Caco-2 (cell line): ENCODE measurements around the gene MYO16. TPM values are rescaled to one million over a fixed set of nuclear protein-coding genes. Genes with fewer than 3 reads are reported as not detected.

ENCODE experiments used
- BruUV-seq: library from RNA; stranded (reverse); fragments of 400-500 nt; replicated peaks from 2 replicates; lab custom pipeline; 2021; lab: Mats Ljungman, UMichigan
- CTCF ChIA-PET: fragments of 300-600 bp; sonication (Branson Sonifier 250); formaldehyde crosslinking; loops from one replicate; lab custom pipeline; 2022; ENCODE audit warnings: antibody characterized with exemption; lab: Charles Lee
- POLR2A ChIA-PET: fragments of 300-600 bp; sonication (Branson Sonifier 250); formaldehyde crosslinking; loops from one replicate; lab custom pipeline; 2022; ENCODE audit warnings: antibody characterized with exemption; lab: Charles Lee
- DNase-seq, 2 experiments: peaks; one replicate each; pipeline versions ENCODE4 v3.0.0 to v3.0.0-alpha.2; 2020 to 2022
- H3K27me3 ChIP-seq: replicated peaks from 2 replicates; pipeline ENCODE4 v1.6.0; 2011; ENCODE audit warnings: low read length; ENCODE audit not compliant: control insufficient read depth, insufficient read depth
- H3K36me3 ChIP-seq: 2 replicates; pipeline ENCODE4 v1.5.1; 2011; ENCODE audit warnings: low read length; ENCODE audit not compliant: control insufficient read depth, insufficient read depth
- H3K4me1 ChIP-seq: fragments of 250-450 bp; sonication (Bioruptor Pico); 2 replicates; pipeline ENCODE4 v1.5.1; 2020; ENCODE audit warnings: mild to moderate bottlenecking
- H3K4me3 ChIP-seq: 2 replicates; pipeline ENCODE4 v1.5.1; 2011; ENCODE audit warnings: low read depth, mild to moderate bottlenecking, control low read depth, low read length
- H3K9me3 ChIP-seq: fragments of 250-450 bp; sonication (Bioruptor Pico); 2 replicates; pipeline ENCODE4 v1.5.1; 2020; ENCODE audit warnings: mild to moderate bottlenecking, moderate library complexity
- H3K27ac Mint-ChIP-seq: one replicate; pipeline ENCODE4 v1.8.0; 2022; ENCODE audit warnings: mixed read lengths; ENCODE audit not compliant: unreplicated experiment
- H3K27me3 Mint-ChIP-seq: one replicate; pipeline ENCODE4 v1.8.0; 2022; ENCODE audit warnings: mixed read lengths; ENCODE audit not compliant: insufficient read depth, unreplicated experiment
- H3K36me3 Mint-ChIP-seq: one replicate; pipeline ENCODE4 v1.8.0; 2022; ENCODE audit warnings: mild to moderate bottlenecking, mixed read lengths; ENCODE audit not compliant: insufficient read depth, unreplicated experiment
- H3K4me1 Mint-ChIP-seq: one replicate; pipeline ENCODE4 v1.8.0; 2022; ENCODE audit warnings: low read depth, mixed read lengths; ENCODE audit not compliant: unreplicated experiment
- H3K4me3 Mint-ChIP-seq: one replicate; pipeline ENCODE4 v1.8.0; 2022; ENCODE audit warnings: mild to moderate bottlenecking, moderate library complexity, mixed read lengths; ENCODE audit not compliant: unreplicated experiment
- H3K9me3 Mint-ChIP-seq: one replicate; pipeline ENCODE4 v1.8.0; 2022; ENCODE audit warnings: mixed read lengths; ENCODE audit not compliant: unreplicated experiment
- intact Hi-C: fragments of 100-400 bp; cut with micrococcal nuclease; formaldehyde crosslinking; loops from one replicate; pipeline ENCODE4 v1.10.0; 2022; ENCODE audit not compliant: unreplicated experiment
- total RNA-seq: library from RNA; stranded (reverse); gene quantifications from 2 replicates; pipeline ENCODE4 v1.2.3, GENCODE V29; 2022
- TF ChIP-seq, protein P1 (sequence below), 2 experiments: fragments of 200-600 bp in 1 of 2; IDR thresholded peaks; 1 replicate in 1 of 2; 2 replicates in 1 of 2; pipeline versions ENCODE4 v1.5.1 to v1.8.0; 2011 to 2022; ENCODE audit warnings: antibody characterized with exemption in 1 of 2, control low read depth in 1 of 2, inconsistent platforms in 1 of 2, low read depth in 1 of 2, low read length in 1 of 2, mild to moderate bottlenecking in 1 of 2, moderate library complexity in 1 of 2; ENCODE audit not compliant: insufficient read depth in 1 of 2, severe bottlenecking in 1 of 2, unreplicated experiment in 1 of 2

The MYO16 gene
- total RNA-seq, 1 experiment from 2014 or later = not detected

DNA sequence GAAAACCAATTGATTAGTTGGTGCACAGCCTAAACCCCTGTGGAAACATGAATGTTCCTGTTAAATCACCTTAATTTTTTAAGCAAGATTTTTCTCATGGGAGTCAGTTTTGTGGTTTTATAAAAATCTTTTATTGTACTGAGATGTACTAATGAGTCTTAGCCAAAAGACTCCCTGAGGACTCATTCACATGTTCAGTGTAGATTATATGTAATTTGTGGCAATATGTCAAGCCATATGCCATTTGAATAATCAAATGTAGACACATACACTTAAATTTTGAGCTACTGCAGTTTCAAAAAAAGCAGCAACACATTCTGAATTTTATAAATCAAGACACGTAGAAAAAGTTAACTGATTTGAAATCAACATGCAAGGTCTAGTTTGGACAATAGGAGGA lies 395.2 kb downstream of the MYO16 start:
- DNase-seq = no peak
- POLR2A ChIA-PET = no interaction called here
- no peaks in the 10 kb centered on the region for H3K36me3 Mint-ChIP-seq
- TF ChIP-seq, protein P1, sequence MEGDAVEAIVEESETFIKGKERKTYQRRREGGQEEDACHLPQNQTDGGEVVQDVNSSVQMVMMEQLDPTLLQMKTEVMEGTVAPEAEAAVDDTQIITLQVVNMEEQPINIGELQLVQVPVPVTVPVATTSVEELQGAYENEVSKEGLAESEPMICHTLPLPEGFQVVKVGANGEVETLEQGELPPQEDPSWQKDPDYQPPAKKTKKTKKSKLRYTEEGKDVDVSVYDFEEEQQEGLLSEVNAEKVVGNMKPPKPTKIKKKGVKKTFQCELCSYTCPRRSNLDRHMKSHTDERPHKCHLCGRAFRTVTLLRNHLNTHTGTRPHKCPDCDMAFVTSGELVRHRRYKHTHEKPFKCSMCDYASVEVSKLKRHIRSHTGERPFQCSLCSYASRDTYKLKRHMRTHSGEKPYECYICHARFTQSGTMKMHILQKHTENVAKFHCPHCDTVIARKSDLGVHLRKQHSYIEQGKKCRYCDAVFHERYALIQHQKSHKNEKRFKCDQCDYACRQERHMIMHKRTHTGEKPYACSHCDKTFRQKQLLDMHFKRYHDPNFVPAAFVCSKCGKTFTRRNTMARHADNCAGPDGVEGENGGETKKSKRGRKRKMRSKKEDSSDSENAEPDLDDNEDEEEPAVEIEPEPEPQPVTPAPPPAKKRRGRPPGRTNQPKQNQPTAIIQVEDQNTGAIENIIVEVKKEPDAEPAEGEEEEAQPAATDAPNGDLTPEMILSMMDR (IDR thresholded peaks at IDR 0.05; ENCODE audit: insufficient read depth in 1 of 2, low read depth in 1 of 2, low read length in 1 of 2, severe bottlenecking in 1 of 2, unreplicated experiment in 1 of 2) = no peak
- Histone ChIP-seq H3K4me3 (no peak overlapping the region), H3K36me3 (no peaks in the 10 kb centered on the region), H3K27me3 (no peaks in the 10 kb centered on the region), H3K9me3 (no peaks in the 10 kb centered on the region), H3K4me1 (no peaks in the 10 kb centered on the region)
- H3K4me1 Mint-ChIP-seq = no peaks in the 10 kb centered on the region
- H3K27me3 Mint-ChIP-seq = peaks cover 4% of the 10 kb centered on the region
- H3K4me3 Mint-ChIP-seq = no peak overlapping the region
- no peaks in the 10 kb centered on the region for H3K9me3 Mint-ChIP-seq
- CTCF ChIA-PET = no interaction called here
- intact Hi-C loops = no loop called here
- no TSS peak for BruUV-seq
- no peak overlapping the region for H3K27ac Mint-ChIP-seq

DNA sequence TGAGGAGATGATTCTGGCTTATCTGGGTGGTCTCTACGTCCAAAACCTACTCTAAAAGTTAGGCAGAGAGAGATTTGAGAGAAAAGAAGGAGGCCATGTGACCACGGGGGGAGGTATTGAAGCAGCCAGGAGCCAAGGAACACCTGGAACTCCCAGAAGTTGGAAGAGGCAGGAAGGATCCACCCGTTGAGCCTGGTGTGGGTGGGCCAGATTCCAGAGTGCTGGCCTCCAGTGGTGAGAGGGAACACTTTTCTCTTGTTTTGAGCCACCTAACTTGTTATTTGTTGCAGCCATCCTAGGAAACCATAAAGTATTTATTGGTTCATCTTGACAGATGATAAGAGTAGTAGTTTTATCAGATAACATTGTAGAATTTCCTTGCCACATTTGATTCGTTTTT lies 396.9 kb downstream of the MYO16 start:
- CTCF ChIA-PET = no interaction called here
- Histone ChIP-seq H3K4me1 (no peaks in the 10 kb centered on the region), H3K27me3 (no peaks in the 10 kb centered on the region), H3K36me3 (no peaks in the 10 kb centered on the region), H3K4me3 (no peak overlapping the region), H3K9me3 (no peaks in the 10 kb centered on the region; the same call in 1 of the 2 replicates)
- H3K9me3 Mint-ChIP-seq = no peaks in the 10 kb centered on the region
- TF ChIP-seq, protein P1 (IDR thresholded peaks at IDR 0.05; ENCODE audit: insufficient read depth in 1 of 2, low read depth in 1 of 2, low read length in 1 of 2, severe bottlenecking in 1 of 2, unreplicated experiment in 1 of 2) = no peak
- H3K4me3 Mint-ChIP-seq = no peak overlapping the region
- POLR2A ChIA-PET = no interaction called here
- no peak overlapping the region for H3K27ac Mint-ChIP-seq
- no TSS peak for BruUV-seq
- DNase-seq = peak in 1 of 2 experiments; percentile 6
- peaks cover 6% of the 10 kb centered on the region for H3K27me3 Mint-ChIP-seq
- H3K4me1 Mint-ChIP-seq = no peaks in the 10 kb centered on the region
- intact Hi-C loops = no loop called here
- no peaks in the 10 kb centered on the region for H3K36me3 Mint-ChIP-seq

DNA sequence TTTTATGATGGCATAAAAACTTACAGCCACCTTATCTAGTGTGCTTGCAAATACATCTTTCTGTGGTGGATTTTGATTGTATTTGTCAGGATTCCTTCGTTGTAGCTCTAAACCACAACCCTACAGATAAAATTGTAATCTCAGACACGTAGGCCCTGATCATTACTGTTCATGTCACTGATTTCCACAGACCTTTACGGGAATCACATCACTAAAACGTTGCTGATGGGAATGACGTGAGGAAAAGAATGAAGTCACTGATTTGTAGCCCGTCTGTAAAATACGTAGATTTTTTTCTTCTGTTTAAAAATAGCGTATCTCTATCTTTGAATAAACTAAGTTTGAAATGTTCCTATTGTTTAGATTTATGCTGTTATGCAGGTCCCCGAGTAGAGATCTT lies 399.2 kb downstream of the MYO16 start:
- intact Hi-C loops = no loop called here
- no peaks in the 10 kb centered on the region for H3K36me3 ChIP-seq
- peaks cover 3% of the 10 kb centered on the region; the same call in 1 of the 2 replicates for H3K27me3 ChIP-seq
- H3K4me3 Mint-ChIP-seq = no peak overlapping the region
- no peaks in the 10 kb centered on the region; the same call in 1 of the 2 replicates for H3K9me3 ChIP-seq
- H3K4me1 Mint-ChIP-seq = no peaks in the 10 kb centered on the region
- no peaks in the 10 kb centered on the region for H3K36me3 Mint-ChIP-seq
- no peak for DNase-seq
- no TSS peak for BruUV-seq
- ChIA-PET CTCF (no interaction called here), POLR2A (no interaction called here)
- H3K4me3 ChIP-seq = no peak overlapping the region
- peaks cover 15% of the 10 kb centered on the region for H3K27me3 Mint-ChIP-seq
- no peaks in the 10 kb centered on the region for H3K9me3 Mint-ChIP-seq
- no peaks in the 10 kb centered on the region for H3K4me1 ChIP-seq
- TF ChIP-seq, protein P1 (IDR thresholded peaks at IDR 0.05; ENCODE audit: insufficient read depth in 1 of 2, low read depth in 1 of 2, low read length in 1 of 2, severe bottlenecking in 1 of 2, unreplicated experiment in 1 of 2) = no peak
- no peak overlapping the region for H3K27ac Mint-ChIP-seq
